ENCODE data around the gene METTL23. TPM values are rescaled to one million over a fixed set of nuclear protein-coding genes. Genes with fewer than 3 reads are reported as not detected.
"Not testable (repeated sequence)": the region's sequence is repeated elsewhere in the genome, so short reads cannot be mapped to it uniquely, and the experiment has no call there.

METTL23 gene
- total RNA-seq, 2 experiments from 2014 or later: 40.5 to 41.0 TPM

- POLR2A ChIA-PET: interaction anchor here (5.5 kb wide), 1 partner anchor 12 kb away, joined by 87 read pairs; the partner anchor contains the start of genes JMJD6 and METTL23
- CTCF ChIA-PET: interaction anchor here (0.9 to 3.3 kb wide), 2 partner anchors 11 to 34 kb away, joined by 3 to 18 read pairs; partner anchors contain the start of genes JMJD6 and METTL23
Observed at GRCh38 chr17:76738468-76738850, 11.8 kb downstream of the METTL23 start.

- CTCF ChIA-PET: not testable (repeated sequence)
- POLR2A ChIA-PET: interaction anchor here (5.5 kb wide), 1 partner anchor 13 kb away, joined by 87 read pairs; the partner anchor contains the start of genes JMJD6 and METTL23
Observed at GRCh38 chr17:76739568-76740115, 13.0 kb downstream of the METTL23 start.

GRCh38 chr17:76740329-76741118 is 13.9 kb downstream of the METTL23 start:
- POLR2A ChIA-PET: no interaction called here
- CTCF ChIA-PET: no interaction called here

- ChIA-PET POLR2A (interaction anchor here (0.6 kb wide), 1 partner anchor 23 kb away, joined by 8 read pairs; no protein-coding TSS in a partner anchor), CTCF (interaction anchor here (1.2 kb wide), 1 partner anchor 26 kb away, joined by 6 read pairs; no protein-coding TSS in a partner anchor)
Observed at GRCh38 chr17:76742958-76743357, 16.3 kb downstream of the METTL23 start.

- POLR2A ChIA-PET: no interaction called here
- CTCF ChIA-PET: no interaction called here
Observed at GRCh38 chr17:76744747-76745146, 18.1 kb downstream of the METTL23 start.

GRCh38 chr17:76745785-76746184 is 19.1 kb downstream of the METTL23 start:
- CTCF ChIA-PET, POLR2A ChIA-PET: not testable (repeated sequence)

GRCh38 chr17:76747716-76748363 is 21.2 kb downstream of the METTL23 start:
- ChIA-PET CTCF (interaction anchor here (0.6 kb wide), 2 partner anchors 11 to 22 kb away, joined by 3 to 4 read pairs; no protein-coding TSS in a partner anchor), POLR2A (no interaction called here)

GRCh38 chr17:76748657-76749056 is 22.0 kb downstream of the METTL23 start:
- ChIA-PET CTCF (no interaction called here), POLR2A (no interaction called here)

GRCh38 chr17:76751416-76751993 is 24.9 kb downstream of the METTL23 start:
- ChIA-PET CTCF (interaction anchor here (1.0 to 1.1 kb wide), 2 partner anchors 26 to 35 kb away, joined by 3 to 4 read pairs; no protein-coding TSS in a partner anchor), POLR2A (interaction anchor here (0.8 to 1.1 kb wide), 2 partner anchors 14 to 16 kb away, joined by 3 to 8 read pairs; no protein-coding TSS in a partner anchor)

- ChIA-PET POLR2A (interaction anchor here (0.7 to 1.1 kb wide), 4 partner anchors 14 to 913 kb away, joined by 3 to 8 read pairs (median 3); no protein-coding TSS in a partner anchor), CTCF (interaction anchor here (1.0 to 1.1 kb wide), 2 partner anchors 26 to 35 kb away, joined by 3 to 4 read pairs; no protein-coding TSS in a partner anchor)
Observed at GRCh38 chr17:76752006-76752405, 25.4 kb downstream of the METTL23 start.

GRCh38 chr17:76753061-76753961 is 26.7 kb downstream of the METTL23 start:
- POLR2A ChIA-PET: interaction anchor here (0.6 kb wide), 1 partner anchor 68 kb away, joined by 4 read pairs; no protein-coding TSS in a partner anchor
- CTCF ChIA-PET: interaction anchor here (1.0 kb wide), 1 partner anchor 19 kb away, joined by 3 read pairs; no protein-coding TSS in a partner anchor

- CTCF ChIA-PET: no interaction called here
- POLR2A ChIA-PET: no interaction called here
Observed at GRCh38 chr17:76755285-76755684, 28.6 kb downstream of the METTL23 start.

GRCh38 chr17:76757256-76757655 is 30.6 kb downstream of the METTL23 start:
- ChIA-PET POLR2A (no interaction called here), CTCF (interaction anchor here (0.6 kb wide), 1 partner anchor 454 kb away, joined by 3 read pairs; no protein-coding TSS in a partner anchor)

GRCh38 chr17:76758570-76758969 is 31.9 kb downstream of the METTL23 start:
- POLR2A ChIA-PET: interaction anchor here (0.6 to 0.7 kb wide), 2 partner anchors 22 to 330 kb away, joined by 3 read pairs; no protein-coding TSS in a partner anchor

GRCh38 chr17:76772842-76773525 is 46.3 kb downstream of the METTL23 start:
- ChIA-PET POLR2A (interaction anchor here (0.9 kb wide), 1 partner anchor 55 kb away, joined by 3 read pairs; no protein-coding TSS in a partner anchor), CTCF (interaction anchor here (1.1 to 1.2 kb wide), 2 partner anchors 20 to 35 kb away, joined by 3 read pairs; partner anchors contain the start of gene MFSD11)

More at GRCh38 chr17:76758570-76758969, 31.9 kb downstream of the METTL23 start:
- CTCF ChIA-PET: interaction anchor here (0.7 kb wide), 3 partner anchors 11 to 42 kb away, joined by 3 to 4 read pairs (median 4); no protein-coding TSS in a partner anchor

GRCh38 chr17:76775021-76775600 is 48.5 kb downstream of the METTL23 start:
- ChIA-PET CTCF (no interaction called here), POLR2A (no interaction called here)
